Activated CD8-positive, alpha-beta memory T cell treated with anti-CD3 and anti-CD28 coated beads, Interleukin-2, amount 10 ng/mL, durations not matched to agents 7 days and 5 days (primary cell): ENCODE measurements around the gene FAM228A. TPM values are rescaled to one million over a fixed set of nuclear protein-coding genes. Genes with fewer than 3 reads are reported as not detected.

Experiments
- total RNA-seq, 2 experiments: library from RNA; stranded (reverse); gene quantifications; one replicate each; pipeline ENCODE4 v1.2.3, GENCODE V29; 2021

FAM228A gene
- total RNA-seq, 2 experiments from 2014 or later = not detected

Other genes starting within 250 kb of the FAM228A start
- gene ATAD2B, start 247.9 kb upstream of the FAM228A start, total RNA-seq = 10 to 100 TPM; 18.2 to 26.8 TPM
- gene UBXN2A, start 234.6 kb upstream of the FAM228A start, total RNA-seq = 10 to 100 TPM; 10.5 to 13.1 TPM
- not detected for gene MFSD2B, start 165.0 kb upstream of the FAM228A start, total RNA-seq
- 10 to 100 TPM; 22.8 to 26.5 TPM for gene WDCP, start 127.7 kb upstream of the FAM228A start, total RNA-seq
- gene FKBP1B, start 125.3 kb upstream of the FAM228A start, total RNA-seq = 1 to 10 TPM; 4.6 to 5.5 TPM
- 100 to 1,000 TPM in 1 of 2 experiments, 10 to 100 TPM in 1; 85.4 to 115 TPM for gene SF3B6, start 98.7 kb upstream of the FAM228A start, total RNA-seq
- 1 to 10 TPM; 3.6 to 6.3 TPM for gene TP53I3, start 90.2 kb upstream of the FAM228A start, total RNA-seq
- gene PFN4, start 51.7 kb upstream of the FAM228A start, total RNA-seq = not detected
- 1 to 10 TPM; 5.4 to 9.3 TPM for gene FAM228B, start 51.6 kb upstream of the FAM228A start, total RNA-seq
- 10 to 100 TPM; 72.0 to 77.2 TPM for gene ITSN2, start 185.5 kb downstream of the FAM228A start, total RNA-seq